Measurements from ENCODE around the gene ORAI2.

GRCh38 chr7:102450242-102450641 lies 16.9 kb downstream of the ORAI2 start:
- TF ChIP-seq CTCF (IDR thresholded peaks at IDR 0.05) (peak in 2 of 4 donors; percentile 4 to 14), POLR2A (IDR thresholded peaks at IDR 0.05) (no peak)

All from right lobe of liver (tissue), 4 donors.